OCI-LY3 (cell line): Measurements from ENCODE around the gene TPMT.

Experiments
- CTCF ChIP-seq: fragments of 200-600, 300-600 bp; sonication (generic); IDR thresholded peaks from 2 replicates; pipeline ENCODE4 v1.5.1; 2014; ENCODE audit warnings: antibody characterized with exemption, low read length, low read depth
- EZH2phosphoT487 ChIP-seq: fragments of 200-600 bp; shearing (Covaris generic); IDR thresholded peaks from 2 replicates; pipeline ENCODE4 v1.6.1; 2018; ENCODE audit warnings: antibody characterized with exemption, mixed run types, low read depth

DNA sequence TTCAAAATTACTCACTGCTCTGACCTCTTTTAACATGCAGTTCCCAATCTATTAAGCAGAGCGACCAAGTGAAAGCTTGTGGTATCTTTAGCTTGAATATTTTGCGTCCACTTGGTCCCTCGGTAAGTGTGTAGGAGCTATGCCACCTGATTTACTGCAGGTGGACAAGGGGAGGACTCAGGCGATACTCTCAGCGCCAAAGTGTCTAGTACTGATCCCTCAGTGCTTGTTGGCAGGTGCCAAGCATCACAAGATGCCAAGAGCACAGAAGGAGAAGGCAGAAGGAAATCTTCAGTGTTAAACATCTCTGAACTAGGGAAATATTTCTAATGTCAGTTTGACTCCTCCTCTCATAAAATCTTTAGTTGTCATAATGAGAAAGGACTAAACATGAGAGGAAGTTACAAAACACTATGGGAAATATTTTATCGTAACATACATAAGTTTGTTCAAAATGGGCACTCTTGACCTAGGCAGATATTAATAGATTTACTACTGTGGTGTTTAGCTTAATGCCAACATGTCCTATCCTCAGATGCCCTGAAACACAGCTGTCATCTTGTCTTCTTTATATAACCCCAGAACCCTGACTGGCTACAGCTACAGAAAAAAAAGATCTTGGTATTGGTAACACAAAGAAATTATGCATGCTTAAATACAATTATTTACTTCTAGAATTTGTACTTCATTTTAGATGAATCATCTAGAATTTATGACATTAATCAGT lies 51.9 kb downstream of the TPMT start:
- no peak for TF ChIP-seq EZH2phosphoT487
- TF ChIP-seq CTCF: no peak
